ENCODE measurements around the gene PACSIN2. TPM values are rescaled to one million over a fixed set of nuclear protein-coding genes. Genes with fewer than 3 reads are reported as not detected.

Gene PACSIN2
- total and polyA plus RNA-seq, 8 donors: 45.1 to 109 (median 95.4) TPM

GRCh38 chr22:42945027-42945426 is 69.9 kb downstream of the PACSIN2 start:
- no peaks in the 10 kb centered on the region for H3K36me3 ChIP-seq
- ATAC-seq (no peak), DNase-seq (peak in 1 of 6 donors; percentile 18), FAIRE-seq (no peak)
- no peak overlapping the region for H3K4me3 ChIP-seq
- no peaks in the 10 kb centered on the region for H3K9me3 ChIP-seq
- H3K27me3 ChIP-seq: no peaks in the 10 kb centered on the region
- TF ChIP-seq CTCF (IDR thresholded peaks at IDR 0.05): no peak
- H3K27ac ChIP-seq: peak overlapping the region in 1 of 4 donors; percentile 62
- WGBS, 2 donors: 95 to 97% methylated on average over 9 of the region's 9 CpGs
- H3K4me1 ChIP-seq: peaks cover 40 to 58% (median 47%) of the 10 kb centered on the region in 3 donors
- intact Hi-C loops (cut with DNase I): no loop called here

GRCh38 chr22:42944409-42944808 is 70.5 kb downstream of the PACSIN2 start:
- peak overlapping the region in 1 of 4 donors; percentile 30 for H3K27ac ChIP-seq
- DNase-seq: peak in 1 of 6 donors; percentile 17
- H3K27me3 ChIP-seq: no peaks in the 10 kb centered on the region
- ATAC-seq: no peak
- H3K36me3 ChIP-seq: no peaks in the 10 kb centered on the region
- H3K4me3 ChIP-seq: no peak overlapping the region
- no peaks in the 10 kb centered on the region for H3K9me3 ChIP-seq
- peaks cover 46 to 65% (median 53%) of the 10 kb centered on the region in 3 donors for H3K4me1 ChIP-seq
- no peak for FAIRE-seq
- TF ChIP-seq CTCF (IDR thresholded peaks at IDR 0.05): no peak
- 48 to 53% methylated on average over 5 of the region's 5 CpGs for whole genome bisulfite sequencing, 2 donors
- intact Hi-C loops (cut with DNase I): no loop called here

- Histone ChIP-seq H3K27ac (peak overlapping the region in 2 of 4 donors; percentile 30 to 42), H3K4me1 (peaks cover 50 to 69% (median 58%) of the 10 kb centered on the region in 3 donors), H3K27me3 (no peaks in the 10 kb centered on the region), H3K4me3 (no peak overlapping the region), H3K9me3 (no peaks in the 10 kb centered on the region), H3K36me3 (no peaks in the 10 kb centered on the region)
- DNase-seq (peak in 1 of 6 donors; percentile 25), FAIRE-seq (no peak), ATAC-seq (no peak)
- intact Hi-C loops (cut with DNase I): no loop called here
- TF ChIP-seq CTCF (IDR thresholded peaks at IDR 0.05): no peak
- 83 to 89% methylated on average over 3 of the region's 3 CpGs for whole genome bisulfite sequencing, 2 donors
Measured at GRCh38 chr22:42943981-42944380, 71.0 kb downstream of the PACSIN2 start.

- no peak for ATAC-seq
- Histone ChIP-seq H3K9me3 (no peaks in the 10 kb centered on the region), H3K27me3 (no peaks in the 10 kb centered on the region), H3K36me3 (no peaks in the 10 kb centered on the region), H3K27ac (peak overlapping the region in 1 of 4 donors; percentile 17), H3K4me1 (peaks cover 67 to 77% (median 67%) of the 10 kb centered on the region in 3 donors), H3K4me3 (no peak overlapping the region)
- intact Hi-C loops (cut with DNase I): no loop called here
- FAIRE-seq: no peak
- TF ChIP-seq CTCF (IDR thresholded peaks at IDR 0.05): no peak
- DNase-seq: no peak
- 48 to 53% methylated on average over 2 of the region's 2 CpGs for WGBS, 2 donors
Measured at GRCh38 chr22:42942351-42942750, 72.6 kb downstream of the PACSIN2 start.

GRCh38 chr22:42939941-42940653 is 74.9 kb downstream of the PACSIN2 start:
- intact Hi-C loops (cut with DNase I): no loop called here
- DNase-seq (peak in 5 of 6 donors; percentile 78 to 87 (median 85)), FAIRE-seq (no peak)

More at GRCh38 chr22:42939941-42940653, 74.9 kb downstream of the PACSIN2 start:
- Histone ChIP-seq H3K27ac (peak overlapping the region; percentile 66 to 95 (median 85)), H3K27me3 (no peaks in the 10 kb centered on the region), H3K4me3 (no peak overlapping the region), H3K36me3 (no peaks in the 10 kb centered on the region), H3K4me1 (peaks cover 62 to 76% (median 63%) of the 10 kb centered on the region in 3 donors), H3K9me3 (no peaks in the 10 kb centered on the region)
- peak; percentile 84 to 90 (median 88) for ATAC-seq
- TF ChIP-seq CTCF (IDR thresholded peaks at IDR 0.05): no peak
- 16 to 18% methylated on average over 12 of the region's 12 CpGs for WGBS, 2 donors

Measured in pancreas (tissue), 10 donors.